ENCODE data around the gene ATP5MG.
"Not testable (repeated sequence)": the region's sequence is repeated elsewhere in the genome, so short reads cannot be mapped to it uniquely, and the experiment has no call there.

The ATP5MG gene

GRCh38 chr11:118383657-118384056, 17.7 kb upstream of the ATP5MG start:
- DNase-seq (no peak), ATAC-seq (replicated peaks) (no peak)
- peaks cover 39 to 57% of the 10 kb centered on the region in 2 donors for H3K36me3 Mint-ChIP-seq
- no peaks in the 10 kb centered on the region for H3K4me1 Mint-ChIP-seq
- no peak overlapping the region for H3K4me3 Mint-ChIP-seq
- H3K27ac Mint-ChIP-seq = no peak overlapping the region
- no peaks in the 10 kb centered on the region for H3K27me3 Mint-ChIP-seq
- H3K9me3 Mint-ChIP-seq = no peaks in the 10 kb centered on the region

GRCh38 chr11:118396097-118396501, 5.3 kb upstream of the ATP5MG start:
- Mint-ChIP-seq H3K27me3 (no peaks in the 10 kb centered on the region), H3K4me1 (peaks cover 16% of the 10 kb centered on the region in 2 donors), H3K4me3 (no peak overlapping the region), H3K36me3 (peaks cover 11 to 28% of the 10 kb centered on the region in 2 donors), H3K9me3 (no peaks in the 10 kb centered on the region), H3K27ac (peak overlapping the region; percentile 78)
- ATAC-seq (replicated peaks) (no peak), DNase-seq (no peak)

- peaks cover 8 to 35% of the 10 kb centered on the region in 2 donors for H3K36me3 Mint-ChIP-seq
Measured at GRCh38 chr11:118397448-118397847, 4.0 kb upstream of the ATP5MG start.

GRCh38 chr11:118398791-118399559, 2.4 kb upstream of the ATP5MG start:
- DNase-seq (no peak), ATAC-seq (replicated peaks) (peak in 1 of 2 donors; percentile 34)
- H3K4me3 Mint-ChIP-seq = no peak overlapping the region
- H3K27ac Mint-ChIP-seq = peak overlapping the region; percentile 37
- peaks cover 18 to 29% of the 10 kb centered on the region in 2 donors for H3K4me1 Mint-ChIP-seq
- H3K9me3 Mint-ChIP-seq = no peaks in the 10 kb centered on the region
- peaks cover 7 to 37% of the 10 kb centered on the region in 2 donors for H3K36me3 Mint-ChIP-seq
- no peaks in the 10 kb centered on the region for H3K27me3 Mint-ChIP-seq

More at GRCh38 chr11:118397448-118397847, 4.0 kb upstream of the ATP5MG start:
- DNase-seq (no peak), ATAC-seq (replicated peaks) (no peak)
- Mint-ChIP-seq H3K27me3 (no peaks in the 10 kb centered on the region), H3K4me1 (peaks cover 16 to 20% of the 10 kb centered on the region in 2 donors), H3K4me3 (no peak overlapping the region), H3K9me3 (no peaks in the 10 kb centered on the region), H3K27ac (no peak overlapping the region)

- Mint-ChIP-seq H3K4me3 (peak overlapping the region; percentile 95 to 97), H3K27me3 (no peaks in the 10 kb centered on the region), H3K27ac (peak overlapping the region; percentile 100), H3K36me3 (peaks cover 9 to 41% of the 10 kb centered on the region in 2 donors), H3K9me3 (no peaks in the 10 kb centered on the region), H3K4me1 (peaks cover 24 to 57% of the 10 kb centered on the region in 2 donors)
- ATAC-seq (replicated peaks) = peak in 1 of 2 donors; percentile 38
- DNase-seq = no peak
Measured at GRCh38 chr11:118401880-118402590, 629 bp downstream of the ATP5MG start.

- H3K27me3 Mint-ChIP-seq; DNase-seq; H3K9me3 Mint-ChIP-seq; ATAC-seq (replicated peaks): not testable (repeated sequence)
- H3K27ac Mint-ChIP-seq = peak overlapping the region; percentile 62
- peaks cover 24 to 57% of the 10 kb centered on the region in 2 donors for H3K4me1 Mint-ChIP-seq
- H3K36me3 Mint-ChIP-seq = peaks cover 9 to 43% of the 10 kb centered on the region in 2 donors
- peak overlapping the region; percentile 95 to 97 for H3K4me3 Mint-ChIP-seq
Measured at GRCh38 chr11:118402594-118402993, 1.2 kb downstream of the ATP5MG start.

GRCh38 chr11:118406599-118407166, 5.3 kb downstream of the ATP5MG start:
- H3K27me3 Mint-ChIP-seq = no peaks in the 10 kb centered on the region
- ATAC-seq (replicated peaks) (no peak), DNase-seq (no peak)
- peaks cover 17 to 55% of the 10 kb centered on the region in 2 donors for H3K36me3 Mint-ChIP-seq
- peak overlapping the region; percentile 34 for H3K27ac Mint-ChIP-seq
- peaks cover 16 to 69% of the 10 kb centered on the region in 2 donors for H3K4me1 Mint-ChIP-seq
- no peak overlapping the region for H3K4me3 Mint-ChIP-seq
- H3K9me3 Mint-ChIP-seq = no peaks in the 10 kb centered on the region

- Mint-ChIP-seq H3K36me3 (peaks cover 13 to 40% of the 10 kb centered on the region in 2 donors), H3K27me3 (no peaks in the 10 kb centered on the region), H3K4me1 (peaks cover 8 to 44% of the 10 kb centered on the region in 2 donors), H3K4me3 (no peak overlapping the region), H3K9me3 (no peaks in the 10 kb centered on the region), H3K27ac (peak overlapping the region; percentile 48)
- no peak for ATAC-seq (replicated peaks)
- no peak for DNase-seq
Measured at GRCh38 chr11:118410055-118410745, 8.8 kb downstream of the ATP5MG start.

GRCh38 chr11:118411530-118411929, 10.1 kb downstream of the ATP5MG start:
- Mint-ChIP-seq H3K9me3 (no peaks in the 10 kb centered on the region), H3K4me3 (no peak overlapping the region), H3K27ac (no peak overlapping the region), H3K4me1 (peaks cover 8 to 32% of the 10 kb centered on the region in 2 donors), H3K27me3 (no peaks in the 10 kb centered on the region), H3K36me3 (peaks cover 9 to 35% of the 10 kb centered on the region in 2 donors)
- no peak for DNase-seq
- ATAC-seq (replicated peaks) = no peak

GRCh38 chr11:118412921-118413320, 11.5 kb downstream of the ATP5MG start:
- H3K4me3 Mint-ChIP-seq = no peak overlapping the region
- DNase-seq (no peak), ATAC-seq (replicated peaks) (no peak)
- H3K27me3 Mint-ChIP-seq = no peaks in the 10 kb centered on the region
- H3K27ac Mint-ChIP-seq = no peak overlapping the region
- H3K36me3 Mint-ChIP-seq = peaks cover 9 to 32% of the 10 kb centered on the region in 2 donors
- peaks cover 8 to 27% of the 10 kb centered on the region in 2 donors for H3K4me1 Mint-ChIP-seq
- no peaks in the 10 kb centered on the region for H3K9me3 Mint-ChIP-seq

- H3K4me3 Mint-ChIP-seq = no peak overlapping the region
- H3K36me3 Mint-ChIP-seq = peaks cover 6 to 17% of the 10 kb centered on the region in 2 donors
- DNase-seq (no peak), ATAC-seq (replicated peaks) (no peak)
- H3K27ac Mint-ChIP-seq = no peak overlapping the region
- H3K4me1 Mint-ChIP-seq = peaks cover 7 to 13% of the 10 kb centered on the region in 2 donors
- no peaks in the 10 kb centered on the region for H3K27me3 Mint-ChIP-seq
- no peaks in the 10 kb centered on the region for H3K9me3 Mint-ChIP-seq
Measured at GRCh38 chr11:118415062-118415738, 13.8 kb downstream of the ATP5MG start.

GRCh38 chr11:118415739-118416068, 14.3 kb downstream of the ATP5MG start:
- DNase-seq = no peak
- no peak for ATAC-seq (replicated peaks)
- Mint-ChIP-seq H3K4me3 (no peak overlapping the region), H3K36me3 (peaks cover under 1 to 12% of the 10 kb centered on the region in 2 donors), H3K9me3 (no peaks in the 10 kb centered on the region), H3K27me3 (no peaks in the 10 kb centered on the region), H3K27ac (no peak overlapping the region), H3K4me1 (peaks cover 2 to 8% of the 10 kb centered on the region in 2 donors)

GRCh38 chr11:118416900-118417299, 15.5 kb downstream of the ATP5MG start:
- DNase-seq; H3K27me3 Mint-ChIP-seq; ATAC-seq (replicated peaks); H3K9me3 Mint-ChIP-seq; H3K27ac Mint-ChIP-seq; H3K36me3 Mint-ChIP-seq; H3K4me3 Mint-ChIP-seq; H3K4me1 Mint-ChIP-seq: not testable (repeated sequence)

GRCh38 chr11:118417801-118418200, 16.4 kb downstream of the ATP5MG start:
- ATAC-seq (replicated peaks) (no peak), DNase-seq (no peak)
- H3K9me3 Mint-ChIP-seq = no peaks in the 10 kb centered on the region
- H3K27ac Mint-ChIP-seq = no peak overlapping the region
- H3K36me3 Mint-ChIP-seq = peaks cover 0 to 5% of the 10 kb centered on the region in 2 donors
- peaks cover 0 to 2% of the 10 kb centered on the region in 2 donors for H3K4me1 Mint-ChIP-seq
- no peak overlapping the region for H3K4me3 Mint-ChIP-seq
- no peaks in the 10 kb centered on the region for H3K27me3 Mint-ChIP-seq
